OCI-LY7 (cell line): ENCODE results near the gene TMEM156. TPM values are rescaled to one million over a fixed set of nuclear protein-coding genes. Genes with fewer than 3 reads are reported as not detected.

Experiments
- BruUV-seq: library from RNA; stranded (reverse); fragments of 400-500 nt; replicated peaks from 2 replicates; lab custom pipeline; 2021; lab: Mats Ljungman, UMichigan
- CTCF ChIA-PET: fragments of 300-600 bp; sonication (Branson Sonifier 250); formaldehyde crosslinking; loops from one replicate; lab custom pipeline; 2022; ENCODE audit warnings: antibody characterized with exemption; ENCODE audit not compliant: unreplicated experiment; lab: Charles Lee
- POLR2A ChIA-PET: fragments of 300-600 bp; sonication (Branson Sonifier 250); formaldehyde crosslinking; loops from one replicate; lab custom pipeline; 2022; ENCODE audit warnings: antibody characterized with exemption; lab: Charles Lee
- DNase-seq: peaks from one replicate; pipeline ENCODE4 v3.0.0-alpha.2; 2015; ENCODE audit warnings: low spot score
- H2AFZ ChIP-seq: fragments of 200-600 bp; sonication (generic), shearing (Covaris generic); 2 replicates; pipeline ENCODE4 v1.6.1; 2014; ENCODE audit warnings: mild to moderate bottlenecking, antibody characterized with exemption, low read length, moderate library complexity
- H3K27ac ChIP-seq: fragments of 200-600 bp; sonication (generic); 2 replicates; pipeline ENCODE4 v1.5.1; 2014; ENCODE audit warnings: mixed run types, low read depth, mild to moderate bottlenecking, moderate library complexity, low read length, inconsistent platforms; ENCODE audit not compliant: poor library complexity, severe bottlenecking
- H3K36me3 ChIP-seq: fragments of 200-600 bp; sonication (generic); 2 replicates; pipeline ENCODE4 v1.6.1; 2014; ENCODE audit warnings: mild to moderate bottlenecking, antibody characterized with exemption, low read length, moderate library complexity, mixed read lengths; ENCODE audit not compliant: insufficient read depth
- H3K4me1 ChIP-seq: fragments of 200-600 bp; sonication (generic); 2 replicates; pipeline ENCODE4 v1.5.1; 2014; ENCODE audit warnings: mild to moderate bottlenecking, low read length; ENCODE audit not compliant: insufficient read depth, poor library complexity, severe bottlenecking
- H3K4me2 ChIP-seq: fragments of 200-600 bp; sonication (generic); 2 replicates; pipeline ENCODE4 v1.6.1; 2014; ENCODE audit warnings: mild to moderate bottlenecking, low read length
- H3K4me3 ChIP-seq: fragments of 200-600 bp; sonication (generic); 2 replicates; pipeline ENCODE4 v1.5.1; 2014; ENCODE audit warnings: mild to moderate bottlenecking, low read depth, low read length; ENCODE audit not compliant: poor library complexity, severe bottlenecking
- H3K79me2 ChIP-seq: fragments of 200-600 bp; sonication (generic); 2 replicates; pipeline ENCODE4 v1.6.1; 2016; ENCODE audit warnings: low read depth, mild to moderate bottlenecking, low read length, moderate library complexity, mixed read lengths; ENCODE audit not compliant: insufficient read depth
- H3K9me2 ChIP-seq: fragments of 200-600 bp; sonication (generic); 2 replicates; pipeline ENCODE4 v1.6.1; 2016; ENCODE audit warnings: mild to moderate bottlenecking, low read length, mixed read lengths; ENCODE audit not compliant: insufficient read depth
- H3K9me3 ChIP-seq: fragments of 200-600 bp; sonication (generic); 2 replicates; pipeline ENCODE4 v1.6.1; 2014; ENCODE audit warnings: mild to moderate bottlenecking, mixed run types, low read length, mixed read lengths
- H4K20me1 ChIP-seq: fragments of 200-600 bp; sonication (generic); 2 replicates; pipeline ENCODE4 v1.6.1; 2014; ENCODE audit warnings: mild to moderate bottlenecking, antibody characterized with exemption, low read length, moderate library complexity, mixed read lengths; ENCODE audit not compliant: insufficient read depth
- CTCF ChIP-seq: fragments of 200-600 bp; sonication (generic); conservative IDR thresholded peaks from 2 replicates; pipeline ENCODE4 v1.5.1; 2014; ENCODE audit warnings: mild to moderate bottlenecking, antibody characterized with exemption, low read length, moderate library complexity, mixed read lengths
- EZH2phosphoT487 ChIP-seq: fragments of 200-600 bp; sonication (generic); IDR thresholded peaks from 2 replicates; pipeline ENCODE4 v1.6.1; 2018; ENCODE audit warnings: low read depth, borderline replicate concordance, mild to moderate bottlenecking, mixed run types, antibody characterized with exemption, low read length, moderate library complexity, mixed read lengths
- intact Hi-C: fragments of 100-400 bp; cut with micrococcal nuclease; formaldehyde crosslinking; loops from one replicate; pipeline ENCODE4 v1.10.0; 2022; ENCODE audit not compliant: unreplicated experiment
- total RNA-seq, 2 experiments: library from RNA; depleted of rRNA in 1 of 2; stranded (reverse); fragments of >200 nt in 1 of 2; shearing (Covaris generic) in 1 of 2; gene quantifications; 2 replicates each; pipeline ENCODE4 v1.2.3, GENCODE V29; 2014 to 2022

Gene TMEM156
- total RNA-seq, 2 experiments from 2014 or later: 29.0 to 29.4 TPM

GRCh38 chr4:38983787-38984598 is 48.2 kb downstream of the TMEM156 start:
- no TSS peak for BruUV-seq
- intact Hi-C loops: no loop called here
- H3K9me3 ChIP-seq: no peaks in the 10 kb centered on the region
- H3K4me2 ChIP-seq: no peak overlapping the region
- POLR2A ChIA-PET: interaction anchor here (1.0 to 1.5 kb wide), 4 partner anchors 13 to 46 kb away, joined by 3 to 10 read pairs (median 6); no protein-coding TSS in a partner anchor
- peaks cover 42% of the 10 kb centered on the region for H3K36me3 ChIP-seq
- DNase-seq: no peak
- peaks cover 13% of the 10 kb centered on the region for H3K4me1 ChIP-seq
- no peaks in the 10 kb centered on the region for H4K20me1 ChIP-seq
- no peak for TF ChIP-seq EZH2phosphoT487
- no peak for TF ChIP-seq CTCF
- no peak overlapping the region for H3K27ac ChIP-seq
- H2AFZ ChIP-seq: no peak overlapping the region
- H3K4me3 ChIP-seq: no peak overlapping the region
- CTCF ChIA-PET: interaction anchor here (0.6 kb wide), 1 partner anchor 648 kb away, joined by 4 read pairs; no protein-coding TSS in a partner anchor
- no peaks in the 10 kb centered on the region for H3K9me2 ChIP-seq
- no peaks in the 10 kb centered on the region for H3K79me2 ChIP-seq

GRCh38 chr4:38983291-38983690 is 48.9 kb downstream of the TMEM156 start:
- Histone ChIP-seq H3K4me3 (no peak overlapping the region), H2AFZ (no peak overlapping the region), H3K79me2 (no peaks in the 10 kb centered on the region), H4K20me1 (no peaks in the 10 kb centered on the region), H3K4me1 (peaks cover 13% of the 10 kb centered on the region), H3K9me2 (no peaks in the 10 kb centered on the region), H3K9me3 (no peaks in the 10 kb centered on the region), H3K4me2 (no peak overlapping the region), H3K27ac (no peak overlapping the region), H3K36me3 (peaks cover 39% of the 10 kb centered on the region)
- no TSS peak for BruUV-seq
- TF ChIP-seq EZH2phosphoT487: no peak
- no peak for TF ChIP-seq CTCF
- DNase-seq: no peak
- ChIA-PET CTCF (no interaction called here), POLR2A (no interaction called here)
- intact Hi-C loops: no loop called here
